Upper lobe of left lung (tissue), 6 donors: ENCODE measurements around the gene DTNB. TPM values are rescaled to one million over a fixed set of nuclear protein-coding genes. Genes with fewer than 3 reads are reported as not detected.
A peak's percentile ranks its signal among the peaks of the same experiment; 100 is the strongest.

Experiments
- ATAC-seq, 2 donors: fragments of 200-7000 bp; cut with Tn5 transposase; one replicate each; pipeline ENCODE4 v1.9.1; 2022; ENCODE audit warnings: mild to moderate bottlenecking in 2 of 2, moderate library complexity in 2 of 2; ENCODE audit not compliant: low FRiP score in 2 of 2
- DNase-seq, 2 donors: peaks; one replicate each; pipeline ENCODE4 v3.0.0-alpha.2; 2019 to 2020
- H3K27ac ChIP-seq, 4 donors: fragments of 200-600 bp; sonication (generic); one replicate each; pipeline ENCODE4 v1.5.1; 2016 to 2019
- H3K27me3 ChIP-seq, 4 donors: fragments of 200-600 bp; sonication (generic); one replicate each; pipeline ENCODE4 v1.5.1; 2017 to 2019
- H3K36me3 ChIP-seq, 4 donors: fragments of 200-600 bp; sonication (generic); one replicate each; pipeline ENCODE4 v1.5.1; 2016 to 2019
- H3K4me1 ChIP-seq, 4 donors: fragments of 200-600 bp; sonication (generic); one replicate each; pipeline ENCODE4 v1.5.1; 2018 to 2019
- H3K4me3 ChIP-seq, 4 donors: fragments of 200-600 bp; sonication (generic); one replicate each; pipeline ENCODE4 v1.5.1; 2017 to 2019; ENCODE audit warnings: mild to moderate bottlenecking in 2 of 4, moderate library complexity in 1 of 4
- H3K9me3 ChIP-seq, 4 donors: fragments of 200-600 bp; sonication (generic); one replicate each; pipeline ENCODE4 v1.5.1; 2018 to 2019
- CTCF ChIP-seq, 6 experiments: fragments of 450-650 bp in 4 of 6; fragments of 200-600 bp in 2 of 6; sonication (generic) in 2 of 6; IDR thresholded peaks; one replicate each; pipeline ENCODE4 v1.5.1; 2016 to 2019; ENCODE audit warnings: antibody characterized with exemption in 6 of 6
- EP300 ChIP-seq, 4 donors: sonication (generic); formaldehyde crosslinking; IDR thresholded peaks; one replicate each; pipeline ENCODE4 v1.5.1; 2017; ENCODE audit warnings: antibody characterized with exemption in 4 of 4, control low read depth in 2 of 4
- POLR2A ChIP-seq, 4 donors: fragments of 450-650 bp; IDR thresholded peaks; one replicate each; pipeline ENCODE4 v1.5.1; 2016 to 2017; ENCODE audit warnings: antibody characterized with exemption in 4 of 4, mild to moderate bottlenecking in 2 of 4
- POLR2AphosphoS5 ChIP-seq, 2 donors: sonication (generic); formaldehyde crosslinking; IDR thresholded peaks; one replicate each; pipeline ENCODE4 v1.5.1; 2017; ENCODE audit warnings: antibody characterized with exemption in 2 of 2
- WGBS, 2 donors: methylation state at CpG; one replicate each; pipeline ENCODE4 v1.1.5; 2017 to 2018; 5-methylcytosine and 5-hydroxymethylcytosine counted together
- total RNA-seq, 6 donors: library from RNA; depleted of rRNA in 4 of 6; stranded (reverse); fragments of >200 nt in 4 of 6; gene quantifications; one replicate each; pipeline versions ENCODE4 v1.1.0 to v1.2.1, GENCODE V29; 2016 to 2021
- donor health status: DM: no; HTN: no; CAD: no; lungs with moderate emphysema.
- donor health status: DM: no; HTN: yes; CAD: no; lungs with severe emphysema.

DTNB gene
- total RNA-seq, 6 donors from 2014 or later = 19.3 to 59.7 (median 25.6) TPM

GRCh38 chr2:25546852-25547251 is 126.5 kb downstream of the DTNB start:
- Histone ChIP-seq H3K27ac (no peak overlapping the region), H3K4me3 (no peak overlapping the region), H3K27me3 (no peaks in the 10 kb centered on the region), H3K36me3 (no peaks in the 10 kb centered on the region), H3K4me1 (no peaks in the 10 kb centered on the region), H3K9me3 (no peaks in the 10 kb centered on the region)
- TF ChIP-seq POLR2AphosphoS5 (IDR thresholded peaks at IDR 0.05) (no peak), CTCF (IDR thresholded peaks at IDR 0.05) (no peak), POLR2A (IDR thresholded peaks at IDR 0.05) (no peak), EP300 (IDR thresholded peaks at IDR 0.05) (no peak)
- ATAC-seq (no peak), DNase-seq (no peak)
- WGBS, 2 donors = 98 to 100% methylated on average over 3 of the region's 3 CpGs

GRCh38 chr2:25545899-25546298 is 127.5 kb downstream of the DTNB start:
- H3K36me3 ChIP-seq = no peaks in the 10 kb centered on the region
- H3K27ac ChIP-seq = no peak overlapping the region
- no peak overlapping the region for H3K4me3 ChIP-seq
- no peak for ATAC-seq
- no peaks in the 10 kb centered on the region for H3K9me3 ChIP-seq
- TF ChIP-seq POLR2A (IDR thresholded peaks at IDR 0.05) (no peak), EP300 (IDR thresholded peaks at IDR 0.05) (no peak), CTCF (IDR thresholded peaks at IDR 0.05) (no peak), POLR2AphosphoS5 (IDR thresholded peaks at IDR 0.05) (no peak)
- H3K4me1 ChIP-seq = no peaks in the 10 kb centered on the region
- H3K27me3 ChIP-seq = no peaks in the 10 kb centered on the region
- DNase-seq = no peak
- 100% methylated on average over 4 of the region's 4 CpGs for WGBS, 2 donors

- Histone ChIP-seq H3K36me3 (no peaks in the 10 kb centered on the region), H3K27ac (no peak overlapping the region), H3K9me3 (no peaks in the 10 kb centered on the region), H3K27me3 (no peaks in the 10 kb centered on the region), H3K4me3 (no peak overlapping the region), H3K4me1 (no peaks in the 10 kb centered on the region)
- DNase-seq (no peak), ATAC-seq (no peak)
- no peak for TF ChIP-seq POLR2AphosphoS5 (IDR thresholded peaks at IDR 0.05)
- no peak for TF ChIP-seq POLR2A (IDR thresholded peaks at IDR 0.05)
- no peak for TF ChIP-seq EP300 (IDR thresholded peaks at IDR 0.05)
- no peak for TF ChIP-seq CTCF (IDR thresholded peaks at IDR 0.05)
Measured at GRCh38 chr2:25544445-25544844, 128.9 kb downstream of the DTNB start.

GRCh38 chr2:25543939-25544338 is 129.4 kb downstream of the DTNB start:
- TF ChIP-seq CTCF (IDR thresholded peaks at IDR 0.05) (no peak), POLR2AphosphoS5 (IDR thresholded peaks at IDR 0.05) (no peak), EP300 (IDR thresholded peaks at IDR 0.05) (no peak), POLR2A (IDR thresholded peaks at IDR 0.05) (no peak)
- no peaks in the 10 kb centered on the region for H3K9me3 ChIP-seq
- ATAC-seq (no peak), DNase-seq (peak in 1 of 2 donors; percentile 13)
- no peaks in the 10 kb centered on the region for H3K4me1 ChIP-seq
- WGBS, 2 donors = 92 to 95% methylated on average over 10 of the region's 10 CpGs
- no peaks in the 10 kb centered on the region for H3K36me3 ChIP-seq
- H3K27me3 ChIP-seq = no peaks in the 10 kb centered on the region
- H3K27ac ChIP-seq = no peak overlapping the region
- H3K4me3 ChIP-seq = no peak overlapping the region

GRCh38 chr2:25541378-25541777 is 132.0 kb downstream of the DTNB start:
- WGBS, 2 donors = 89 to 92% methylated on average over 10 of the region's 10 CpGs
- Histone ChIP-seq H3K9me3 (no peaks in the 10 kb centered on the region), H3K4me3 (no peak overlapping the region), H3K27ac (no peak overlapping the region), H3K27me3 (no peaks in the 10 kb centered on the region), H3K36me3 (no peaks in the 10 kb centered on the region), H3K4me1 (no peaks in the 10 kb centered on the region)
- no peak for DNase-seq
- no peak for ATAC-seq
- TF ChIP-seq POLR2A (IDR thresholded peaks at IDR 0.05) (no peak), CTCF (IDR thresholded peaks at IDR 0.05) (no peak), POLR2AphosphoS5 (IDR thresholded peaks at IDR 0.05) (no peak)
